NOMO-1 treated with dmso at 0.1 percent for 144 hours (cell line): ENCODE data around the gene ALK.

Source experiments
- DNase-seq: peaks from one replicate; lab custom pipeline; 2025; ENCODE audit not compliant: unreplicated experiment; lab: John Stamatoyannopoulos, UW

The ALK gene

DNA sequence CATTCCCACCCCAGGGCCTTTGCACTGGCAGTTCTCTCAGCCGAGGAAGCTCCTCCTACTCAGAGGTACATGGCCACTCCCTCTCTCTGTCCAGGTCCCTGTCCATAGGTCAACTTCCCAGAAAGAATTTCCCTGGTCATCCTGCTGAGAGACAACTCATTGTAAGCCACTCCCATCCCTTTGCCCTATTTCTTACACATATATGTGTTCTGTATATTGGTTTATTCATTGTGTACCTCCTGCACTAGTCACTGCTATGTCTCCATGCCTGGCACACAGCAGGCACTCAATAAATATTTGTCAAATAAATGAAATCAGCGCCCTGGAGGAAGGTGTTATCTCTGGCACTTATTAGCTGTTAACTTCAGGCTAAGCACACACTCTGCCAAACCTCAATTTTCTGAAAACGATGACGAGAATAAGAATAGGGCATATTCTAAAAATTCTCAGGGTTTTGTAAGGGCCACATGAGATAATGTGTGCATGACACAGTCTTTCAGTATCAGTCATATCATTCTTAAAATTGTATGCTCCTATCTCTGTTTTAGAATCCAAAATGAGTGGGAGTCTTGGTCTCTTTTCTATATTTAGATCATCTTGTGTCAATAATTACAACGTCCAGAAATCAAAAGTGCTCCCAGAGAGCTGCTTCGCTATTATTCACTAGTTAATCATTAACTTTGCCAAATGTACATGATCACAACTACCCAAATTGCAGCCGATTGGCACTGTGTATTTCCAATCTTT, 198.0 kb downstream of the ALK start:
- no peak for DNase-seq

GRCh38 chr2:29719639-29720038, 201.7 kb downstream of the ALK start:
- no peak for DNase-seq

DNA sequence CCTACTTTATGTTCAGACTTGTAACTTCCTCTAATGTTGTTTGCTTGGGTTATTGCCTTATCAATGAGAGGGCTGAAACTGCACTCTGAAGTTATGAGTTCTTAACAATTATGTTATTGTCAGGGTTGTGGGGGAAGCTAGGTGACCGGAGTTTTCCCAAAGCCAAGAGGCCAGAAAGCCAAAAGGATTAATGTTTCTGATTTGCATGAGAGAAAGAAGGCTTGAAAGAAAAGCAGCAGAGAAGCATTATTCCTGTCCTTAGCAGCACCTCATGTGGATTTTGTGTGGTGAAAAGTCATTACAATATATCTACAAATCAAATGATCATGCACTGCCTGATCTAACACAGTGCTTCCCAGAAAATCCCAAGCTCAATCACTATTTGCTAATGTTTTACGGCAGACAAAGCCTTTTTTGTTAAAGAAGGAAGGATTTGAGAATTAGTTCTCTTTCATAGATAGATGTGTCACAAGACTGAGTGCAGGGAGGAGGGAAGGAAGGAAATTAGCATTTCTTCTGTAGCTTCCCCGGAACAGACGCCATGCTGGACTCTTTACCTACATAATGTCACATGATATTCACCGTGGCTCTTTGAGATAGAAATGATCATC, 203.2 kb downstream of the ALK start:
- no peak for DNase-seq

DNA sequence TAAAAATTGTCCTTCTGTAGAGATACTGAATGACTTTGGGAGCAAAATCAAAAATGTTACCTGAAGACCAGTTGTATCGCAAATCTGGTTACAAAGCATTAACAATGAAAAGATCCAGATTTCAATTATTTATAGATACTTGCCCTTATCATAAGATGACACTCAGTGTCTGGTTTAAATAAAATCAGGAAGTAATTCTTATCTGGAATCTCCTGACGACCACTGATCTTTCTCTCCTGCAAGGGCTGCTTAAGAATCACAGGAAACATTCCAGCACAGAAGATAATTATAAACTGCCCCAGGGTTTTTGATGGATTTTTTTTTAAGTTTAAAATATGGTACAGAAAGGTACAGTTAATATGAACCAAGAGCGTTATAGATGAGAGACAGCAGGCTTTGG, 205.7 kb downstream of the ALK start:
- DNase-seq = no peak

GRCh38 chr2:29714333-29714732, 207.1 kb downstream of the ALK start:
- DNase-seq = no peak

DNA sequence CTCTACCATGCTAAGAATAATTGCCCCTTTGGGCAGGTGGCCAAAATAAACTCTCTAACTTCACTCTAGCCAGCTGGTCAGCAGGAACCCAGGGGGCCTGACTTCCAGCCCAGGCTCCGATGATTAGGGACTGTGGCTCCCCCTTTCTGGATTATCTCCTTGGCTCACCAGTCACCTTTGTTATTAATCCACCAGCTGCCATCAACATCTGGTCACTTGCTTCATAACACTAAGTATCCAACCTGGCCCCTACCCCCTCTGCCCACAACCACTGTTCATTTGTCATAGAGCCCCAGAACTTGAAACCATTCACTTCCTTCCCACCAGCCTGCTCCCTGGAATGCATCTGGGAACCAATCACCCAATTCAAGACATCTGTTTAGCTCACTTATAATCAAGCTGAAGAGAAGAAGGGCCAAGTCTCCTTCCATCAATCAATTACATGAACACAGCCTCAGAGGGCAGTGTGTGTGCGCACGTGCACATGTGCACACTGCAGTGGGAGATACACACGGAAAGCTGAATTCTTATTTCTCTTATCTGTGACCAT, 215.1 kb downstream of the ALK start:
- DNase-seq = no peak

DNA sequence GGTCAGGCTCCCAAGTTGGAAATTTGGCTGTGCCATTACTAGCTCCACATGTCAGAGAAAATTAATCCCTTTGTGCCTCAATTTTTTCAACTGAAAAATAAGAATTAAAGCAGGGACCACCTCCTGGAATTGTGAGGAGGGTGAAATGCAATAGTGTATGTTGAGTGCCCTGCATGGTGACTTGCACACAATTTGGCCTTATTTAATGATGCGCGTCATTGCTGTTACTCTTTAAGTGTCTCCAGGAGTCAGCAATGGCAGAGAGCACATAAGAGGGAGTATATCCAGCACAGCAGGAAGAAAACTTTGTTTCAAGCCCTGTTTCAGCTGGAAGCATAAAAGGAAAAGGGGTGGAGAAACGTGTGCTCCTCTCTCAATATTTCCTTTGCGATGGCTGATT, 215.8 kb downstream of the ALK start:
- no peak for DNase-seq

DNA sequence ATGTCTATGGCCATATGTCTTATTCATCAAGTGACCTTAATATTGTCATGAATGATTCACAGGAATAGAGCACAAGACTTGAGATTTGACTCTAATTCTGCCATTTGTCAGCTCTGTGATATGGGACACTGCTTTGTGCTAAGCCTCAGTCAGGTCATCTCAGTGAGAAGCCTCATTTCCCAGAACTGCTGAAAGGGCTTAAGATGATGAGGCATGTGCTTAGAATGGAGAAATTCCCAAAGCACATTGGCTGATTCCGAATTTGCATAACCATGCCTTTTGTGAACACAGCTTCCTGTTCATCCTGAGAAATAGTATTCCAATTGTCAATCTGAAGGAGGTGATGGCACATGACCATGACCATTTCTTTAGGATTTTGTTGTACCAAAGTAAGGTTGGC, 218.1 kb downstream of the ALK start:
- no peak for DNase-seq

DNA sequence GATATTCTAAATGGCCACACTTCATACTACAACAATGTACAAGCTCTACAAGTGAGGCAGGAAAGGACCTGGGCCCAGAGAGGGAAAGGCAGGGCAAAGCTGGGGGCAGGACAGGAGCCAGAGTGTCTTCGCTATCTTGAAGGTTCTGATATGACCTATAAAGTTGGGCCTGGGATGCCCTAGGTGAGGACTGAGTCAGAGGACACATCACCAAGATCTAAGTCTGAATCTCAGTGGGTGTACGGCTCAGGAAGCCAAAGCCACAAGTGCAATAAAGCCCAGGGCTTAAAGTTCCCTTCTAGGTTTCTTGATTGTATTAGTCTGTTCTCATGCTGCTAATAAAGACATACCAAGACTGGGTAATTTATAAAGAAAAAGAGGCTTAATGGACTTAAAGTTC, 219.1 kb downstream of the ALK start:
- DNase-seq = no peak

DNA sequence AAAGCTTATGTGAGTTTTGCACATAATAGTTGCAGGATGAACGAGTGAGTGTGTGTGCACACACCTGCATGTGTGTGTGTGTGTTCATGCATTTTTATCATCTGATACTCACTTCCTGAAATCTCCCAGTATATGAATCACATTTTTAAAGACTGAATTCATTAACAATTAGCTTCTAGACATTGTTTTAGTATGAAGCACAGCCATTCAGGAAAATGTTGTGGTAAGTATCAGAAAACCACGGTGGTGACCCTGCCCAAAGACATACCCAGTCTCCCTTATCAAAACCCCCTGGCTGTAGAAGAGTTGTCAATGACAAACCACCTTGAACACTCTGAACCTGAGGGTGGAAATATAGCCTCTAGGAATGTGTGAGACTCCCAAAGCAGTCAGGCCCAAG, 220.8 kb downstream of the ALK start:
- DNase-seq = no peak

GRCh38 chr2:29699045-29699444, 222.3 kb downstream of the ALK start:
- DNase-seq = no peak

DNA sequence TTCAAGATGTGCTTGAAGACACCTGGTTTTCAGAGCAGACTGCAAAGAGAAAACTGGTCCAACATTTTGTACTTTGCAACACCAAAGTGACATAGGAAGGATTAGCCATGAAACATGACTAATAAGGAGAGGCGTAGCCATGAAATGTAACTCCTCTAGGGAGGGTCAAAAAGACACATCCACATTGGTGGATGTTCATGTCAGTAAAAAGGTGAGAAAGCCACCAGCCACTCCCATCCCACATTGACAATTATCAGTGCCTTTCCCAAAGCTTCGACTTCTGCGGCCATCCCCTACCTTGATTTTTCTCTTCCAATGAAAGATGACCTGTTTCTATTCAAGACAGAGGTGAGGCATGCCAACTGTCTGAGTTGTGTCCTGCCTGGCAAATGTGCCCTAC, 223.2 kb downstream of the ALK start:
- DNase-seq = no peak

- no peak for DNase-seq
Observed at GRCh38 chr2:29697715-29698114, 223.7 kb downstream of the ALK start.

DNA sequence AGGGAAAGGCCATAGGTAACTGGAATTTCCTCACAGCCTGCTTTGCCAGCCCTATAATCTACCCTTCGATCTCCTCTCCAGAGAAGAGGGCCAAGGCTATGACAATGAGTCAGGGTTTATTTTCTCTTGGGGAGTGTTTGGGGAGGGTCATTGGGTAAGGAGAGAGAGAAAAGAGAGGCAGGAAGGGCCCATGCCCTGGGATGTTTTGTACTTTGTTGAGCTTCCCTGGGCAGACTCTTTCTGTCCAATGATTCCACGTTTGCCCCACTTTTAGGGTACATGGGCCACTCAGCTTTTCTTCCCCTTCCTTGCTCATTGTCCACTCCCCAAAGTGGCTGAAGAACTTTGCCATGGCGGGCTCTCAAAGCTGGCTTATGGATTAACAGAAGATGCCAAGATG, 224.2 kb downstream of the ALK start:
- no peak for DNase-seq

DNA sequence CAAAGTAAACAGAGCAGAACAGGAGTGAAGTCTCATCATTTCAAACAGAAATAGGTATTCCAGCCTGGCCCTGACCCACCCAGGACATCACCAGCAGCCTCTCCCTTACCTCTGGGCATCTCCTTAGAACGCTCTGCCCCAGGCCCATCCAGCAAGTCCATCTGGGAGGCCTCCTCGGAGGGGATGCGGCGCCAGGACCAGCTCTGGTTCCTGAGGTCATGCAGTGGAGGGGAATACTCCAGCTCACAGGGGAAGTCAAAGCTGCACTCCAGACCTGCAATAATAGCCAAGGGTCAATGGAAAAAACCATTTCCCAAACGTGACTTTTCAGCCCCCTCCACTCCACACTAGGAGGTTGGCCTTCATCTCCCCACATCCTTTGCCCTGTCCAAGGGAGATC, 226.6 kb downstream of the ALK start:
- DNase-seq = no peak

- DNase-seq = no peak
Observed at GRCh38 chr2:29691391-29691950, 229.9 kb downstream of the ALK start.

DNA sequence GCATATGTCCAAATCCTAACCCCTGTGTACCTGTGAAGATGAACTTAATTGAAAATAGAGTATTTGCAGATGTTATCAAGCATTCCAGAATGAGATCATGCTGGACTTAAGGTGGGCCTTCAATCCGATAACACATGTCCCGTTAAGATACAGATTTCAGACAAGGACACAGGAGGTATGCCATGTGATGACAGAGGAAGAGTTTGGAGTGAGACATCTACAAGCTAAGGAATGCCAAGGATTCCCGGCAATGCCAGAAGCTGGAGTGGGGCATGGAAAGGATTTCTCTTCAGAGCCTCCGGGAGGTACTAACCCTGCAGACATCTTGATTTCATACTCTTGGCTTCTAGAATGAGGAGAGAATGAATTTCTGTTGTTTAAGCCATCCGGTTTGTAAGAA, 231.7 kb downstream of the ALK start:
- DNase-seq = no peak

GRCh38 chr2:29688429-29688828, 233.0 kb downstream of the ALK start:
- DNase-seq = no peak

DNA sequence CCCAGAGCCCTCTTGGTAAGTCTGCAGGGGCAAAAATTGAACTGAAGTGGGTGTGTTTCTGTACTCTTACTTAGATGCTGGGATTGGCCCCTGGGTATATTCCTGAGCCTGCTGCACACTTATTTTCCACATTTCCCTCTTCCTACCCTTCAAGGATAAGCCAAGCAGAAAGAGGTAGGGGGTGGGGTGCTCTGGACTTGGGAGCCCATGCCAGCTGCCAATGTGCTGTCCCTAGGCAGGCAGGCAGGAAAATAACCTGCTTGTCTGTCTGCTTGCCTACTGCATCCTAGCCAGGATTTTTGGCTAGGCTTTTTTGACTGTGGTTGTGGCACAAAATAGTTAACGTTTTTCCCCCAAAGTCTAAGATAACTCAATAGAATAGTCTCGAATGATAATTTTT, 234.3 kb downstream of the ALK start:
- no peak for DNase-seq

- no peak for DNase-seq
Observed at GRCh38 chr2:29676886-29677453, 244.4 kb downstream of the ALK start.

DNA sequence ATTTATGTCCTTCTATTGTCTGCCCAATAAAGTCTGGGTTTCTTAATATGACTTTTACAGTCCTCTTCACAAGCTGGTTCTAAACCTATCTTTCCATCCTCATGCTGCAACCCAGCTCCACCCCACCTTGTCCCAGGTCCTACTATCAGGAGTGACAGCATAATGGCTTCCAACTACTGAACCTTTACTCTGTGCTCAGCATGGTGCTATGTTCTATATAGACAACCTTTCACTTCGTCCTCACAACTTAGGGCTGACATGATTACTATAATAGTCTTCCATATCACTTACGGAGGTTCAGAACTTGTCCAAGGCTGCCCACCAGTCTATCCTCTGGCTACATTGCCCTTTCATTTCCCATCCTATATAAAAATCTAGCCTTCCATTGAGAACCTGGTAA, 256.8 kb downstream of the ALK start:
- no peak for DNase-seq

- no peak for DNase-seq
Observed at GRCh38 chr2:29663268-29663667, 258.1 kb downstream of the ALK start.
